Panc1 (cell line): Measurements from ENCODE around the gene ESRRG. TPM values are rescaled to one million over a fixed set of nuclear protein-coding genes. Genes with fewer than 3 reads are reported as not detected.

Experiments
- ATAC-seq: fragments of 200-7000 bp; cut with Tn5 transposase; 2 replicates; pipeline ENCODE4 v1.9.1; 2020; ENCODE audit warnings: mild to moderate bottlenecking, moderate library complexity
- BruUV-seq: library from RNA; stranded (reverse); fragments of 400-500 nt; replicated peaks from 2 replicates; lab custom pipeline; 2021; lab: Mats Ljungman, UMichigan
- CTCF ChIA-PET: fragments of 300-600 bp; sonication (Branson Sonifier 250); formaldehyde crosslinking; loops from one replicate; lab custom pipeline; 2022; ENCODE audit warnings: antibody characterized with exemption; lab: Charles Lee
- POLR2A ChIA-PET: fragments of 300-600 bp; sonication (Branson Sonifier 250); formaldehyde crosslinking; loops from one replicate; lab custom pipeline; 2022; ENCODE audit warnings: antibody characterized with exemption; lab: Charles Lee
- DNase-seq: peaks from one replicate; pipeline ENCODE4 v3.0.0-alpha.2; 2010; ENCODE audit warnings: low read depth, low spot score
- H3K27ac ChIP-seq: 2 replicates; pipeline ENCODE4 v1.5.1; 2011; ENCODE audit warnings: mild to moderate bottlenecking, low read length, inconsistent platforms
- H3K27me3 ChIP-seq: fragments of 200-500 bp; sonication (Bioruptor generic); 2 replicates; pipeline ENCODE4 v1.6.0; 2014; ENCODE audit warnings: low read length, inconsistent platforms; ENCODE audit not compliant: control insufficient read depth, insufficient read depth
- H3K36me3 ChIP-seq: fragments of 200-500 bp; sonication (Bioruptor generic); 2 replicates; pipeline ENCODE4 v1.5.1; 2014; ENCODE audit warnings: inconsistent platforms, mild to moderate bottlenecking, low read length, moderate library complexity; ENCODE audit not compliant: control insufficient read depth, insufficient read depth
- H3K4me1 ChIP-seq: 2 replicates; pipeline ENCODE4 v1.5.1; 2011; ENCODE audit warnings: inconsistent platforms, mild to moderate bottlenecking, low read length, moderate library complexity; ENCODE audit not compliant: control insufficient read depth, insufficient read depth
- H3K4me3 ChIP-seq, 2 experiments: 2 replicates each; pipeline ENCODE4 v1.5.1; 2011 to 2012; ENCODE audit warnings: low read depth in 2 of 2, low read length in 2 of 2, mild to moderate bottlenecking in 2 of 2, inconsistent platforms in 1 of 2, moderate library complexity in 1 of 2
- H3K9me3 ChIP-seq: fragments of 200-500 bp; sonication (Bioruptor generic); 2 replicates; pipeline ENCODE4 v1.5.1; 2014; ENCODE audit warnings: low read depth, mild to moderate bottlenecking, inconsistent platforms, low read length, moderate library complexity; ENCODE audit not compliant: control insufficient read depth, insufficient read depth
- CTCF ChIP-seq: fragments of 450-650 bp; IDR thresholded peaks from 2 replicates; pipeline ENCODE4 v1.5.1; 2017; ENCODE audit warnings: mild to moderate bottlenecking
- POLR2AphosphoS5 ChIP-seq: IDR thresholded peaks from 2 replicates; pipeline ENCODE4 v1.6.1; 2012; ENCODE audit warnings: mild to moderate bottlenecking, low read depth, low read length, moderate library complexity
- REST ChIP-seq, 2 experiments: IDR thresholded peaks; 2 replicates each; pipeline ENCODE4 v1.6.1; 2011 to 2012; ENCODE audit warnings: low read depth in 2 of 2, control low read depth in 1 of 2, low read length in 1 of 2, mild to moderate bottlenecking in 1 of 2, moderate library complexity in 1 of 2; ENCODE audit not compliant: insufficient read depth in 1 of 2
- SIN3A ChIP-seq: IDR thresholded peaks from 2 replicates; pipeline ENCODE4 v1.6.1; 2012; ENCODE audit warnings: low read depth, mild to moderate bottlenecking, low read length, moderate library complexity, borderline replicate concordance; ENCODE audit not compliant: insufficient read depth
- TCF7L2 ChIP-seq: IDR thresholded peaks from 2 replicates; pipeline ENCODE4 v1.6.1; 2011; ENCODE audit warnings: mild to moderate bottlenecking, low read depth, low read length, inconsistent platforms
- in situ Hi-C: cut with HindIII; loops from 2 replicates; pipeline ENCODE4 v1.10.0; 2016; ENCODE audit warnings: low sequenced_read_pairs, low pct_unique_long_range_greater_than_20kb
- intact Hi-C: fragments of 100-400 bp; cut with micrococcal nuclease; formaldehyde crosslinking; loops from one replicate; pipeline ENCODE4 v1.10.0; 2022; ENCODE audit not compliant: unreplicated experiment
- total RNA-seq: library from RNA; stranded (reverse); gene quantifications from one replicate; pipeline ENCODE4 v1.2.1, GENCODE V29; 2021; ENCODE audit not compliant: unreplicated experiment

ESRRG gene
- total RNA-seq, 1 experiment from 2014 or later = not detected

GRCh38 chr1:216542741-216543140 lies 180.5 kb downstream of the ESRRG start:
- no peaks in the 10 kb centered on the region for H3K27me3 ChIP-seq
- DNase-seq (no peak), ATAC-seq (no peak)
- no peak overlapping the region for H3K27ac ChIP-seq
- H3K36me3 ChIP-seq = no peaks in the 10 kb centered on the region
- ChIA-PET POLR2A (no interaction called here), CTCF (no interaction called here)
- no peaks in the 10 kb centered on the region for H3K9me3 ChIP-seq
- TF ChIP-seq SIN3A = no peak
- no peak for TF ChIP-seq REST (IDR thresholded peaks at IDR 0.05; ENCODE audit: insufficient read depth in 1 of 2, low read depth in 2 of 2, low read length in 1 of 2)
- TF ChIP-seq CTCF = no peak
- TF ChIP-seq POLR2AphosphoS5 = no peak
- TF ChIP-seq TCF7L2 = no peak
- BruUV-seq = no TSS peak
- H3K4me1 ChIP-seq = no peaks in the 10 kb centered on the region
- intact Hi-C loops (no loop called here), in situ Hi-C loops (no loop called here)
- no peak overlapping the region for H3K4me3 ChIP-seq

GRCh38 chr1:216542263-216542662 lies 181.0 kb downstream of the ESRRG start:
- POLR2A ChIA-PET = no interaction called here
- in situ Hi-C loops (no loop called here), intact Hi-C loops (no loop called here)
- CTCF ChIA-PET = no interaction called here
- Histone ChIP-seq H3K36me3 (no peaks in the 10 kb centered on the region), H3K9me3 (no peaks in the 10 kb centered on the region), H3K4me3 (no peak overlapping the region), H3K4me1 (no peaks in the 10 kb centered on the region), H3K27ac (no peak overlapping the region), H3K27me3 (no peaks in the 10 kb centered on the region)
- no peak for ATAC-seq
- no TSS peak for BruUV-seq
- DNase-seq = no peak
- TF ChIP-seq TCF7L2 (no peak), REST (IDR thresholded peaks at IDR 0.05; ENCODE audit: insufficient read depth in 1 of 2, low read depth in 2 of 2, low read length in 1 of 2) (no peak), POLR2AphosphoS5 (no peak)
